ENCODE data around the gene FGFR3. TPM values are rescaled to one million over a fixed set of nuclear protein-coding genes. Genes with fewer than 3 reads are reported as not detected.

The FGFR3 gene
- total and polyA plus RNA-seq, 12 donors, result 1.2 to 6.6 (median 2.4) TPM

DNA sequence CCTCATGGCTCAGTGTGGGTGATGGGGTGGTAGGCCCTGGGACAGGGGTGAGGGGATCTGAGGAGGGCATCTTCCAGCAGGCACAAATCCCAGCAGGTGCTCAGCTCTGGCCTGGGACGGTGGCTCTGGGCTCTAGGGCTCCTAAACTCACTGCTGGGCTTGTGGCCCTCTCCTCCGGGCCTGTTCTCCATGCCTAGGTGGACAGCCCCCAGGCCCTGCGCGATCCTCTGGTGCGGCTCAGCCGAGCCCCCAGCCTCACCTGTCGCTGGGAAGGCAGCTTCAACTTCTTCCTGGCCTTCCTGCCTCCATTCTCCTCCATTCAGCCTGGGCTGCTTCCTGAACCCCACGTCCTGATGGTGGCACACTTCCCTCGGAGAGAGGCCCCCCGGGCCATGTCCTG, 19.3 kb upstream of the FGFR3 start:
- no peaks in the 10 kb centered on the region for H3K36me3 ChIP-seq
- H3K27me3 ChIP-seq, result peaks cover 0 to 19% (median 4%) of the 10 kb centered on the region in 7 donors
- TF ChIP-seq, protein P1, sequence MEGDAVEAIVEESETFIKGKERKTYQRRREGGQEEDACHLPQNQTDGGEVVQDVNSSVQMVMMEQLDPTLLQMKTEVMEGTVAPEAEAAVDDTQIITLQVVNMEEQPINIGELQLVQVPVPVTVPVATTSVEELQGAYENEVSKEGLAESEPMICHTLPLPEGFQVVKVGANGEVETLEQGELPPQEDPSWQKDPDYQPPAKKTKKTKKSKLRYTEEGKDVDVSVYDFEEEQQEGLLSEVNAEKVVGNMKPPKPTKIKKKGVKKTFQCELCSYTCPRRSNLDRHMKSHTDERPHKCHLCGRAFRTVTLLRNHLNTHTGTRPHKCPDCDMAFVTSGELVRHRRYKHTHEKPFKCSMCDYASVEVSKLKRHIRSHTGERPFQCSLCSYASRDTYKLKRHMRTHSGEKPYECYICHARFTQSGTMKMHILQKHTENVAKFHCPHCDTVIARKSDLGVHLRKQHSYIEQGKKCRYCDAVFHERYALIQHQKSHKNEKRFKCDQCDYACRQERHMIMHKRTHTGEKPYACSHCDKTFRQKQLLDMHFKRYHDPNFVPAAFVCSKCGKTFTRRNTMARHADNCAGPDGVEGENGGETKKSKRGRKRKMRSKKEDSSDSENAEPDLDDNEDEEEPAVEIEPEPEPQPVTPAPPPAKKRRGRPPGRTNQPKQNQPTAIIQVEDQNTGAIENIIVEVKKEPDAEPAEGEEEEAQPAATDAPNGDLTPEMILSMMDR (IDR thresholded peaks at IDR 0.05), result no peak
- ATAC-seq (no peak), DNase-seq (no peak)
- H3K9me3 ChIP-seq, result no peaks in the 10 kb centered on the region
- no peak overlapping the region for H3K4me3 ChIP-seq
- H3K27ac ChIP-seq, result no peak overlapping the region
- intact Hi-C loops (cut with DNase I), result no loop called here
- peaks cover 0 to 7% (median 0%) of the 10 kb centered on the region in 9 donors for H3K4me1 ChIP-seq
- WGBS, 2 donors, result 85% methylated on average over 10 of the region's 10 CpGs

DNA sequence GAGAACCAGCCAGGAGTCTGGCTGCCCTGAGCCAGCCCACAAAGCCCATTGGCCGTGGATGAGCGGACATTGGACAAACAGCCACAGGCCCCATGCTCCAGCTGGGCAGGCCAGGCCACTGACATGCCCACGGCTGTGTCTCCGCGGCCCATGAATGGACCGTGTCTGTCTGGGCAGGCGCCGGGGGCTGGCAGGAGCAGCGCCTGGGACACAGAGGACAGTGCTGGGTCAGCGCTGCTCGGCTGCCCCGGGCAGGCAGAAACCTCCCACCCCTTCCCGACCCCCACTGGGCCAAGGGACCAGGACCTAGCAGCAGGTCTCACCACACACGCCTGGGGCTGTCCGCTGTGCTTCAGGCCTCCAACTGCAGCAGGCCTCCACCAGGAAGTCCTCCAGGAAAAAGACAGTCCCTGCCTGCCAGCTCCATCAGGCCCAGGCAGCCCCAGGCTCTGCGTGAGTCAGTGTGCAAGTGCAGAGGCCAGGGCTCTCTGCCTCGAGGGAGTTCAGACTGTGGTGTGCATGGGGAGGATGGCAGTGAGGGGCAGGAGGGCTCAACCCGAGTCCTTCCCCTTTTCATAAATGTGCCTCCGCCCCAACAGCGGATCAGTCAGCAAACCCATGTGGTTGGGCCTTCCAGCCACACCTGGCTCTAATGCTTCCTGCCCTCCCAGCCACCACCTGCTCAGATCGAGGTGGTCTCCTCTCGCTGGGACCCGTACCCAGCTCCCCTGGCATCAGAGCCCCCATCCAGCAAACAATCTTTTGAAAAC, 17.2 kb upstream of the FGFR3 start:
- H3K27me3 ChIP-seq, result peaks cover 0 to 10% (median 0%) of the 10 kb centered on the region in 7 donors
- H3K27ac ChIP-seq, result no peak overlapping the region
- H3K36me3 ChIP-seq, result no peaks in the 10 kb centered on the region
- ATAC-seq, result no peak
- DNase-seq, result no peak
- intact Hi-C loops (cut with DNase I), result no loop called here
- peaks cover 0 to 7% (median 0%) of the 10 kb centered on the region in 9 donors for H3K4me1 ChIP-seq
- 78 to 79% methylated on average over 23 of the region's 23 CpGs for WGBS, 2 donors
- no peak overlapping the region for H3K4me3 ChIP-seq
- TF ChIP-seq, protein P1 (IDR thresholded peaks at IDR 0.05), result no peak
- no peaks in the 10 kb centered on the region for H3K9me3 ChIP-seq

DNA sequence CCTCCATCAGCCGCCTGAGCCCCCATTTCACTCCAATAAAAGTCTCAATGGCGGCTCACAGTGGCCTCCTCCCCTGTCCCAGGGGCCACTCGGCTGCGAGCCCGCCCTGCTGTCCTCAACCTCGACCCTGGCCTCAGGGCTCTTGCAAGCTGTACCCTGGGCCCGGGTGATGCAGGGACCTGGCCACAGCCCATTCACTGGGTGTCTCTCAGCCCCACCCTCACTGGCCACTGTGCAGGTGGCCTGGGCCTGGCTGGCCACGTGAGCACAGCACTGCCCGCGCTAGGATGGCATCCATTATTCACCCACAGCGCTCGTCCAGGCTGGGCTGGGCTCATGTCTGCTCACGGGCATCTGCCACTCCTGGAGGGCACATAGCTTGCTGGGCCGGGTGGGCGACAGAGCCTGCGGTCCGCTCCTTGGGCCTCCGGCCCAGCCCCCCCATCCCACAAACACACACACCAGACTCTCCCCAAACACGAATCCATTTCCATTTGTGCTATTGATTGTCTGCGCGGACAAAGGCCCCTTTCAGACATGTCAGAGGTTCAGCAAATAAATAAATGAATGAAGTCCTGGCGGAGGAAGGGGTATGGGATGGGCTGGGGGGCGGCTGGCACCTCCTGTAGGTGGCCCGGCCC, 16.5 kb upstream of the FGFR3 start:
- H3K36me3 ChIP-seq, result no peaks in the 10 kb centered on the region
- ATAC-seq (no peak), DNase-seq (no peak)
- intact Hi-C loops (cut with DNase I), result no loop called here
- no peak overlapping the region for H3K27ac ChIP-seq
- no peak overlapping the region for H3K4me3 ChIP-seq
- H3K27me3 ChIP-seq, result peaks cover 0 to 10% (median 0%) of the 10 kb centered on the region in 7 donors
- TF ChIP-seq, protein P1 (IDR thresholded peaks at IDR 0.05), result no peak
- no peaks in the 10 kb centered on the region for H3K9me3 ChIP-seq
- H3K4me1 ChIP-seq, result peaks cover 0 to 7% (median 0%) of the 10 kb centered on the region in 9 donors
- 91 to 92% methylated on average over 24 of the region's 24 CpGs for WGBS, 2 donors

DNA sequence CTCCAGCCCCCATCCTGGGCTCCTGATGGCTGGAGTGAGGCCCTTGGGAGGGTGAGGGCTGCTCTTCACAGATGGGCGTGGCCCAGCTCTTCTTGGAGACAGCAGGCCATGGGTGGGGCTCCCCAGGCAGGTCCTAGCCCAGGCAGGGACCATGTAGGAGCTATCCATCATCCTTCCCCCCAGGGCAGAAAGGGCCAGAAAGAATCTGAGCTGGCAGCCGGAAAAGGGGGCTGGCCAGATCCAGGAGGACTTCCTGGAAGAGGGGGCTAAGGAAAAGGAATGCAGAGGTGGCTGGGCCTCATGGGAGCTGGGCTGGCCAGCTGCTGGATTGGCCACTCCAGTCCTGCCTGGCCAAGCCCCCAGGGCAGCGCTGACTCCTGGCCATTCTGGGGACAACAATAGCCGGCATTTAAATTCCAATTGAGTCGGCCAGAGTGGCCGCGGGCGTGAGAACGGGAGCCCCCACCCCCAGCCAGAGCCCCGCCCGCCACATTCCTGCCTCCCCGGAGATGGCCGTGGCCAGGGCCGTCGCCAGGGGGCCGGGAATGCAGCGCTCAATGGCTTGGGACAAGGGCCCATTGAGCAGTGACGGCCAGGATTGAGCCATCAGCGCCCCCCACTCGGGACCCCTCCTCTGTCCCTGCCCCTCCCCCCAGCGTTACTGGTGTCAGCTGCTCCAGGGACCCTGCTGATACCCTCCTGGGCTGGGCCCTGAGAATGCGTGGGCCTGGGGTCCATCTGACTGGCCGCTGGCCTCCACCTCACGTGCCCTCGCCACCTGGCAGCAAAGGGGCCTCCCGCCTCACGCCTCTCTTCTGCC, 15.1 kb upstream of the FGFR3 start:
- Histone ChIP-seq H3K4me3 (no peak overlapping the region), H3K4me1 (peaks cover 0 to 7% (median 0%) of the 10 kb centered on the region in 9 donors), H3K27ac (no peak overlapping the region), H3K36me3 (no peaks in the 10 kb centered on the region), H3K9me3 (no peaks in the 10 kb centered on the region), H3K27me3 (peaks cover 0 to 3% (median 0%) of the 10 kb centered on the region in 7 donors)
- ATAC-seq (peak in 2 of 8 donors; percentile 10 to 44), DNase-seq (no peak)
- WGBS, 2 donors, result 40 to 48% methylated on average over 21 to 27 of the region's 27 CpGs
- intact Hi-C loops (cut with DNase I), result no loop called here
- TF ChIP-seq, protein P1 (IDR thresholded peaks at IDR 0.05), result no peak

Measured in heart right ventricle (tissue), 16 donors.